DMS153 (cell line): ENCODE results near the gene MCTP1.
"Not testable (repeated sequence)": the region's sequence is repeated elsewhere in the genome, so short reads cannot be mapped to it uniquely, and the experiment has no call there.

Source experiments
- DNase-seq: peaks from one replicate; lab custom pipeline; 2025; lab: John Stamatoyannopoulos, UW

MCTP1 gene

DNA sequence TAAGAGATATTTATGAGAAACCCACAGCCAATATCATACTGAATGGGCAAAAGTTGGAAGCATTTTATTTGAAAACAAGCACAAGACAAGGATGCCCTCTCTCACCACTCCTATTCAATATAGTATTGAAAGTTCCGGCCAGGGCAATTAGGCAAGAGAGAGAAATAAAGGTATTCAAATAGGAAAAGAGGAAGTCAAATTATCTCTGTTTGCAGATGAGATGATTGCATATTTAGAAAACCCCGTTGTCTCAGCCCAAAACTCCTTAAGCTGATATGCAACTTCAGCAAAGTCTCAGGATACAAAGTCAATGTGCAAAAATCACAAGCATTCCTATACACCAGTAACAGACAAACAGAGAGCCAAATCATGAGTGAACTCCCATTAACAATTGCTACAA lies 325.6 kb downstream of the MCTP1 start:
- not testable (repeated sequence) for DNase-seq

DNA sequence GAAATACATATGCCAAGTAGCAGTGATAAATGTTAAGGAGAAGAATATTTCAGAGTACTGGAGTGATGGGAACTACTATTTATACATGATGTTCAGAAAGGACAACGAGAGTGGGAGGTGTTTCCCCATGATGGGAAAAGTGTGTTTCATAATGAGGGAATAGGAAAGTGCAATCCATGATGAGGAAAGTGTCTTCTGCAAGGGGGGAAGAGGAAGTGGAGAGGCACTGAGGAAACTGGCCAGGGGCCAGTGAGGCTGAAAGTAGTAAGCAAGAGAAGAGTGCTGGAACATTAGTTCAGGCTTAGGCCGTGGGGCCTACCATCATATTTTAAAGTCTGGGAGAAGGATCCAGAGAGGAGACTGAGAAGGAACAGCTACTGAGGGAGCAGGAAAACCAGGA lies 339.2 kb downstream of the MCTP1 start:
- DNase-seq = no peak

DNA sequence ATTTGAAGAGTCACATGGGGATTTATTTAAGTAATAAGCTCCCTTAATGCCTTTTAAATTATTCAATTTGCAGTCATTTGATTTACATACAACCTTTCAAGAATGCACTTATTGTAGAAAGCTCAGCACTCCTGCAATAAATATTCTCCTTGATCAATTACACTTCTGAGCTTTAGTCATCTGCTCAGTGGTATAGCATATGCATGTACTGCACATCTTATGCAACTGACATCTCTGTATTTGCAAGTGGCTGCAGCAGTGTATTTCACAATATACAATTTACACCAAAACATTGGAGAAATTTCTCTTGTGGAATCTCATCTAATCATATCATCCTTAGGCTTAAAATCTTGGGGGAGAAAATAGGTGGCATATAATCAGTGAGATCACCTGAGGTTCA lies 340.7 kb downstream of the MCTP1 start:
- DNase-seq = no peak

DNA sequence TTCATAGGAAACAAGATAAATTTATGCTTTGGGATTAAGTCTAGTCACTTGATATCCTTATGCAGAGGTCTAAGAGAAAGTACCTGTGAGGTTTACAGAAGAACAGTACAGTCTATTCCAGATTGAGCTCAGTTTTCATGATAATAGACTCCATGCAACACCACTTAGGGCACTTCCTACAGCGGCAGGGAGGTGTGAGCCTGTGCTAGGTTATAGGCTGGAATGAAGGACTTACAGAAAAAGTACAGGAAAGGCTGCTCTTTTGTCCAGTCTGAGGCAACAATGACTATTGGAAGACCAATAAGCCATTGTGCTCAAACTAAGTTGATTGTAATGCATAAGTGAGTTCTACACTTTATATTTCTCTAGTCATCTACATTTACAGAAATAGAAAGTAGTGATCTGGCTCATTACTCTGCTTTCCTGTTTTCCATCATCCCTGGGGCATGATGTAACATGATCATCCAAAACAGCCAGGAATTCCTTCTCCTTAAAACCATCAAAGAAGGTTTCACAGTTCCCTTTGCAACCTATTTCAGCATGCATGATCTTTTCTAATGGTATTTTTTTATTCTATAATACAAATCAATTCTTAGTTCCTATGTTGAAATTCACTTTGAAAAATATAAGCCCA lies 343.7 kb downstream of the MCTP1 start:
- no peak for DNase-seq

DNA sequence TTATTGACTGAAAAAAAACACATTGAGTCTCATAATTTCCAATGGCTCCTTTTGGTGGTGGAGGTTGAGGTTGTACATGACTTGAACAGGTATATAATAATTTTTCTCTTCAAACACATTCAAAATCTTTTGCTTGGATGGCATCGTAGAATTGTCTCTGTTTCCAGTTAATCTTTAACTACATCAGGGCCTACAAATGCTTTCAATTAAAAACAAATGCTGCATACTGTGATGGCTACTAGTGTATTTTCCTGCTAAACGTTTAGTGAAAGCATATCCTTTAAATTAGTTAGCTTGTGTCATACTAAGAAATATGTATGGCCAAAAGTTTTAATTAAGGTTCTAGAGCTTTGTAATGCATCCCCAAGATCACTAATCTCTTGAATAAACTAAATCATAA lies 352.6 kb downstream of the MCTP1 start:
- DNase-seq = no peak

DNA sequence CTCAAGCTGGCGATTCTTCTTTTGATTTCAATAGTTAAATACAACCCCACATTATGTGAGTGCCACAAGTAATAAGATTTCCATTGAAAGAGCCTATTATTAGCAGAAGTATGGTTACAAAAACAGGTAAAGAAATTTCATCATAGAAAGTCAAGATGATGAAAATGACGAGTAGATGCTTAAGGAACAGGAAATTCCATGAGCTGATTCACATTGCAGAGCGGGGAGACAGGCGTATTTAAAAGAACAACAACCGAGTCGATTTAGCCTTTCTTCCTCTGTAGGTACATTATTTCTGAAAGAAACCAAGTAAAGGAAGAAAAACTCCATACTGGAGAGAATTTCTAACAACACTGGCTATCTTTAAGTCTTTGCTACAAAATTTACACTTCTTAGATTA lies 356.0 kb downstream of the MCTP1 start:
- DNase-seq = no peak

DNA sequence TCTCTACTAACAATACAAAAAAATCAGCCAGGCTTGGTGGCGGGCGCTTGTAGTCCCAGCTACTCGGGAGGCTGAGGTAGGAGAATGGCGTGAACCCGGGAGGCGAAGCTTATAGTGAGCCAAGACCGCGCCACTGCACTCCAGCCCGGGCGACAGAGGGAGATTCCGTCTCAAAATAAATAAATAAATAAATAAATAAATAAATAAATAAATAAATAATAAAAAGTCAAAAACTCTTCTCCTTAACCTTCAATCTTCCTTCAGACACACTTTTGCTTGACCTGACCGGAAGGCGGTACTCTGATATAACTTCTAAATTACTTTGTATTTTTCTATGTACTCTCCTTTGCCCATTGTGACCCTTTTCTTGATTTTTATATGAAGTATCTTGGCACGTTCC lies 364.3 kb downstream of the MCTP1 start:
- DNase-seq = no peak

DNA sequence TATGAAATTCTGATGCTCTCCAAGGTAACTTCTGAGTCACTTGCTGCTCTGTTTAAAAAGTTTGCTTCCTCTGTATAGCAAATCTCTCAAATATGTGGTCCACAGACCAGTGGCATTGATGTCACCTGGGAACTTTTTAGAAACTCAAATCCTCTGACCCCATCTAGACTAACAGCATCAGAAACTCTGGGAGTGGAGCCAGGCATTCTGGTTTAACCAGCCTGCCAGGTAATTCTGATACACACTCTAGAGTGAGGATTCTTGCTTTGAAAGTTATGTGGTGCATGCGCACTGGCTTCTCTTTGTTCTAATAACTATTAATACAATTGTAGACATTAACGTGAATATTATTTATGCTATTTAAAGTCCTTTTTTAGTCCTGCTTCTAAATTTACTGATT lies 368.3 kb downstream of the MCTP1 start:
- no peak for DNase-seq

DNA sequence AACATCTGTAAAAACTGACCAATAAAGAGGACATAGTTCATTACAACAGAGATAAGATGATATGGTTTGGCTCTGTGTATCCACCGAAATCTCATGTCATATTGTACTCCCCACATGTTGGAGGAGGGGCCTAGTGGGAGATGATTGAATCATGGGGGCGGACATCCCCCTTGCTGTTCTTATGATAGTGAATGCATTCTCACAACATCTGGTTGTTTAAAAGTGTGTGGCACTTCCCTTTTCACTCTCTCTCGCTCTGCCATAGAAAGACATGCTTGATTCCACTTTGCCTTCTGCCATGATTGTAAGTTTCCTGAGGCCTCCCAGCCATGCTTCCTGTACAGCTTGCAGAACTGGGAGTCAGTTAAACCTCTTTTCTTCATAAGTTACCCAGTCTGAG lies 373.6 kb downstream of the MCTP1 start:
- DNase-seq = no peak

DNA sequence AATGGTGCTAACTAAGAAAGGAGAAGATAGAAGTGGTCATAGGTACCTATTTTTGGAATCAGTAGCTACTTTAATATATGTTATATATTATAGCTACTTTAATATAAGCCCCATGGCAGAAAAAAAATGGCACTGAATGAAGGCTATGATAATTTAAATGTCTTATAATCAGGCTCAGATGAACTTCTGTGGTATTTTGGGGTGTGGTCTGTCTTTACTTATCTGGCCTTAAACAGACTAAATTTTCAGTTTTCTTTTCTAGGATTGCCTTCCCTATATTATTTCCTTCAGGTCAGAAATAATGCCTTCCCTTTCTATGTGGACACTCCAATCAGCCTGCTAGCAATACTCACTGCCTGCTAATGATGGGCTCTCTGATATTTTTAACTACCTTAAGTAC lies 374.2 kb downstream of the MCTP1 start:
- DNase-seq = no peak

DNA sequence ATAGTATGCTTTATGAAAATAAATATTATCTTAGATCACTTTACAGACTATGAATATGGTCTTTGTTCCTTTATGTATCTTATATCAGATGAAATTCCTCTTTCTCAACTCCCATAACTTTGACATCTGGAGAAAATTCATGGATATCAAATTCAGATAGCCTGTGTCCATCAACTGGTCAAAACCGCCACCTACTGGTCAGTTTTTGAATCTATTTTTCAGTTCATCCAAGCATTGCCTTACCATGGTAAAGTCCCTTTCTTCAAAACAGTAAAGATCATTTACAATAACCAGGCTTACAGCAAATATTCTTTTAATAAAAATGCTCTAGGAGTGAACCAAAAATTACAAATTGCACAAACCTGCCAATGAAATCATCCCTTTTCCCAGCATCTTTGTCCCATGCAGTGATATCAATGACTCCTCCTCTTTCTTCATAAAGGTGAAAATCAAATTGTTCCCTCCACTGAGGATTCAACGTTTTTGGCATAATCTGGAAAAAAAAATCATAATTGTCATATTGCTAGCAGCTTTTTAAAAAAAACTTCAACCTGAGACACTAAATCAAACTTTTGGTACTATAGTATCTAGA lies 375.9 kb downstream of the MCTP1 start:
- DNase-seq = no peak

DNA sequence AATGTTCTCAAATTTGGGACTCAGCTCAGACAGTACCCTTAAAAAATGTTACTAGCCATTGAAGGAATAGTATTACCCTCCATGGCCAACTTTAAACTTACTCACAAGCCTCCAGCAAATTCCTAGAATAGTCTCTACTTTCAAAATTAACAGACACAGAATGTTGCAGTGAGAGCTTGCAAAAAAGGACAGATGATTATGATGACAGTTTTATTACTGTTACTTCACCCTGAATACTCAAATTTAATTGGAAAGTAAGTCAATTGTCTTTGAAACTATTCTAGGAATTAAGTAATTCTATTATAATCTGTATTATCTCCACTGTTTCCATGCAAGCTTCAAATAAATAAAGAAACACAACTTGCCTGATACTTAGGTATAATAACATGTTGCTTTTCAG lies 378.1 kb downstream of the MCTP1 start:
- no peak for DNase-seq

DNA sequence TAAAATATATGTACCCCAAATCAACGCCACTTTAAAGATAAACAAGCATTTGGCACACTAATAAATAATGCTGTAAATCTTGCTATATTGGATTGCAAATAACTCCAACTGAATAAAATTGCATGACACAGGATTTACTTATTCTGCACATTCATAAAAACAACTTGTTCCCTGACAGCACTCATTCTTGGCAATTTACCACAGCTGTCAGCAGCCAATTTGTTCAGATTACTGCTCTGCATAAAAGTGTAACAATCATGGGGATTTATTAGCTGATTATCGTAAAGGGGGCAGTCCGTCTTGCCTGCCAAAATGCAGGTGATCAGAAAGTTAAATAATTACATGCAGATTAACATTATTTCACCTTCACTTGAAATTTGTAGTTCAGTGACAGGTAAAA lies 381.2 kb downstream of the MCTP1 start:
- no peak for DNase-seq

DNA sequence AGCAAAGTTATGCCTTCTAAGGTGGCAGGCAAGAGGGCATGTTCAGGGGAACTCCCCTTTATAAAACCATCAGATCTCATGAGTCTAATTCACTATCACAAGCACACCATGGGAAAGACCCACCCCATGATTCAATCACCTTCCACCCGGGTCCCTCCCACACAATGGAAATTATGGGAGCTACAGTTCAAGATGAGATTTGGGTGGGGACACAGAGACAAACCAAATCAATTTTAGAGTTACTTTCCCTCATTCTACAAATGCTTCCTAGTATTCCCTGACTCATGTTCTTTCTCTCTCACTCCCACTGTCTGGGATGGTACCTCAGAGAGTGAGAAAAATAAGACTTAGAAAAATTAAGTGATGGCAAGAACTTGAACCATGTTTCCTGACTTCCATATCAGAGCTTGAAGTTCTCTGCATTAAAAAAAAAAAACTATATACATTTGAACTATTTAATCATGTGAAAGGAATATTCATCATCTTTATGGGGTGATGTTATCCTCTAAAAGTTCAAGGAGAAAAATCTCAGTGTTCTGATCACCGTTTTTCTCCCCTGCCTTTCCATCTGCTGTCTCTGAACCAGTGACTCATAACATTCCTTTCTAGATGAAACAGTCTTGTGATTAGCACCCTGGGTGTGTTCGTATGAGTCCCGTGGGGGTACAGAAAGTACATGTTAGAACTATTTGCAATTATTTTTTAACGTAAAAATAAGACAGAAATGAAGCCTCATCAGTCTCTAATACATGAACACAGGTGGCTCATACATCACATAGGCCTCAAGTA lies 383.5 kb downstream of the MCTP1 start:
- DNase-seq = no peak

DNA sequence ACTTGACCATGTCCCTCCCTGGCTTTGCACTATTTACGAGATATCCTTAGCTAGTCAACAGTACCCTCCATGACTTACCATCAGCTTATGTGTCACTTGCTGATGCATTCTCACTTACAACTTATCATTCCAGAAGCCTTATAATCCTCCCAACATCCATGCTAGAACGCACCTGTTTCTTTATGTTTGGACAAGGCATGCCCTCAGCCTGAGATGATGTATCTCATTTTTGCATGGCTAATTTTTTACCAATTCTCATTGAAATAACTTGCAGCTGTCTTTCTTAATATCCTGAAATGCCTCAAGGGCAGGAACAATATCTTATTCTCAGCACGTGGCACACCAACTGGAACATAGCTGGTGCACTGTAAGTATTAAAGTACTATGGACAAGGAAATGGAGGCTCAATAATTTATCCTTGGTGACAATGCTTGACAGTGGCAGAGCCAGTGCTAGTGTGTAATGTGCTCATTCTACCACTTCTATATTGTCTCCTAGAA lies 384.8 kb downstream of the MCTP1 start:
- no peak for DNase-seq

DNA sequence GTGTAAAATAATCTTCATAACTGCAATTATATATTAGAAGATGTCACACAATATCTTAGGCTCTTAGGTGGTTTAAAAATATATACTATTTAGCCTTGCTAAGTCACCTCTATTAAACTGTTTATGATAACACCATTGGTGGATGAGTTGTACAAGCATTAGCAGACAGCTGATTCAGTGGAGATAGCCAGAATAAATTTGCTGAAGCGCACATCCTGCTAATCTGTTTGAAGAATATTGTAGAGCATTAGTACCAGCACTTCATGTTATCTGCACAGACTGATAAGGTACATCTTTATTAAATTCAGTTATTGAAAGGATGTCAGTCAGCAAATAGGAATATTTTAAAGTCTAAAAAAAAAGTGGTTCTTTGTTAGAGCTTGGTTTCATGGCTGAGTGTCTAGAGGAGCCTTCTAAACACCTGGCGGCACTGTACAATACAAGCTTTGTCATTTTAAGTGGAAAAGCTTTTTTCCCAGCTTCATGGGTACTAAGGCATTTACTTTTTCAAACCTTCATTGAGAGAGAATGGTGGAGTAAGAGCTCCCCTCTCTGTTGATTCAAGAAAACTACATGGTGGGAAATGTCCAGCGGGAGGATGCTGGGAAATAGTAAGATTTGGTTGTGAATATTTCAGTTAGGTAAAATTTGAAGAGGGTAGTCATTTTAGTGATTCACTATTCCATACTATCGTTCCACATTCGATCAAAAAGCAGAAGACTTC lies 391.3 kb downstream of the MCTP1 start:
- DNase-seq = no peak

DNA sequence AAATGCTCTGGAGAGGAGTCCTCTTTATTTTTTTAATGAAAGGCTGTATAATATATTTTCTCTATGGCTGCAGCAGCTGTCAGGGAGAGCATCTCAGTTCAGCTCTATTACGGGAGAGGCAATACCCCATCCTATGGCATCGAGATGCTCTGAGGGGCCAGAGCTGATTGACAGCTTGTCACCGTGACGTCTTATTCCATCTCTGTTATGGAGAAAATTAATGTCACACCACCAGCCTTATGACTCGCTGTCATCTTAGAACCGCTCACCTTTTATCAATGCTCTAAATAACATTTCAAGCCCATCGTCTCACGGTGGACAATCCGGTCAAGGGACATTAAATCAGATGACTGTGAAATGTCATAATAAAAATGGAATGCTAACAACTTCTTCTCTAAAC lies 392.9 kb downstream of the MCTP1 start:
- no peak for DNase-seq

DNA sequence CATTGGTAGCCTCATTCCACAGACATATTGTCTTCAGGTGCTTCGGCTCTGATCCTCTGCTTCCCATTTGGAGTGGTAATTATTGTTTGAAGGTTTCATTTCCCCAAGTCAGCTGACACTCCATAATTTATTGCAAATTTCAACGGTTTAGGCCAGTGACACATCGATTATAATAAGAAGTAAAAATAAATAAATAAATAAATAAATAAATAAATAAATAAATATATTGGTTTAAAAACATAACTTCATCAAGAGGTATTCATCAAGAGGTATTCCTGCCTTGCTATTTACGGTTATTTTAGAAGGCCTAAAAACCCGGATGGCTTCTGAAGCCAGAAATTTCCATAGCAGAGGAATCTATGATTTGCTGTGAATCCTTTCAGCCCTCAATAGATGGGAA lies 393.3 kb downstream of the MCTP1 start:
- no peak for DNase-seq

DNA sequence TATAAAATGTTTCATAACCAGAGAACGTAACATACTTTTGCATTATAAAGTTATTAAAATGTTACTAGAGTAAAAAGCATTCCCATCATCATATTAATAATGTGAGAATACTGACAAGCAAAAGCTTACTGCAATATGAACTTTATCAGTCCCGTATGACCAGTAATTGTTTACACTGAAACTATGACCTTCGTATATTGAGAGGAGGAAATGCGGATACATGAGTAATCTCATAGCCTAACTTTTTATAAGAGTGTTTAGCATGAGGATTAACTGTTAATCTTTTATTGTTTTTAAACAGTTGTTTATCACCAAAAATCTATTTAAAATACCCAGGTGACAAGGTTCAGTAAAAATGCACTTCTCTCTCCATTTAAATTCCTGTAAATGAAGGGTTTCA lies 394.0 kb downstream of the MCTP1 start:
- no peak for DNase-seq

DNA sequence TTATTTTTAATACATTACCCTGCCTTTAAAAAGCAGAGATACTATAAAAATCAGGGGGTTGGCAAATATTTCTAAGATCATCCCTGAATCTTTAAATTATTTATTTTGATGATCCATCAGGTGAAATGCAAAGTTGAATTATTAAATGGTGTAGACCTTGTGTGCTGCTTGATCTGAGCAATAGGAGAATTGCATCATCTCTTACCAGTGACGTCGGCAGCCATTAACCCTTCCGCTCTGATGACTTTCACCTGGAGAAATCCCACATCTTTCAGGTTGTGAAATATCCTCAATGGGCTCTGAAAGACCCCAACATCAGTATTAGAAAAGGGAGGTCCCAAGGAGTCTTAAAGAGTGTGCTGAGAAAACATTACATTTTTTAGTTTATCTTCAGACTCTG lies 396.2 kb downstream of the MCTP1 start:
- DNase-seq = no peak

DNA sequence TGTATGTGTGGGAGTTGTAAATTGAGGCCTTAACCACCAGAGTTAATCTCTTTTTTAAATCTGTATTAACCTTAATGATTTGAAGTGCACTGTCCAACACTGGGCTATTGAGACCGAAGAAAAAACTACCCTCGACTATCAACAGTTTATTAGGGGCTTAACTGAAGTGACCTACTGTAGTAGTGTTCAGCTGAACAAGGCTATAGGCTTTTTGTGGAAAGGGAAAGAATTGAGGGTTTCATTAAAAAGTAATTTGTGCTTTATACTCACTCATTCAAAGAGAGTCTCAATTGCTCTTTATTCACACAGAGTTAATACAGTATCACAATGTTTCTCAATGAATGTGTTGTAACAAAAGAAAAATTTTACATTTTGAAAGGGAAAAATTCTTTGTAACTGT lies 399.0 kb downstream of the MCTP1 start:
- no peak for DNase-seq

DNA sequence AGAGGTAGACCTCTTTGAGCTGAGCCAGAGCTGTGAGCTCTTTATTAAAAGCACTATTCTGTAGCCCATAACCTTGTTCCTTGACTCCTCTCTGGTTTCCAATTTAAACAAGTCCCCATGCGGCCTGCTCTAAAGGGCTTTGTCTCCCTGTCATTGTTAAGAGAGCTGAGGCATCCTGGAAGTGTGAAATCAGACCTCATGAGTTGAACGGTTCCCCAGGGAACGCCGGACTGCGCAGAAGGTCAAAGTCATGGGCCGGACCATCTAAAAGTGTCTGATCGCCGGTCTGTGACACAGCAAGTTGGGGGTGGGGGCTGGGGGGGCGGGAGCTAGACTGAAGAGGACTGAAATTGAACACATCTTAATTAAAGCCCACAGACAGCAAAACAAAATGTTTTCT lies 400.6 kb downstream of the MCTP1 start:
- peak; percentile 7 for DNase-seq

DNA sequence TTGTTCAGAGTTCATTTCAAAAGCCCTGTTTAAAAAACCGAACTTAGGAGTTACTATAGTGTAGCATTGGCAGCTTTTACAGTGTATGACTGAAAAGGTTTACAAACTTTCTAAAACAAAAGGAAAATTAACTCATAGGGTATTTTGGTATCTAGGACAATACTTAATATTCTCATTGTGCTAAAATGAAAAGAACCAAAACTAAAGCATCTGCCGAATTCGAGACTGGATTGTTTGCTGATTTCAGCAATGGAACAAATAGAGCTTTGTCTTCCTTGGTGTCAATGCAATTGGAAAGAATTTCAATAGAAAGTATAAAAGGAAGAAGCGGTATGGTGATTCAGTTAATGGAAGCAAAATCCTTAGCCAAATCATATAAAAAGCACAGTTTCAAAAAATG lies 412.4 kb downstream of the MCTP1 start:
- no peak for DNase-seq
